HepG2 (cell line): ENCODE results near the gene RING1. TPM values are rescaled to one million over a fixed set of nuclear protein-coding genes. Genes with fewer than 3 reads are reported as not detected.

ENCODE experiments used
- ARNT2 ChIP-seq: sonication (generic); formaldehyde crosslinking; IDR thresholded peaks from 2 replicates; pipeline ENCODE4 v1.8.0; 2022; ENCODE audit warnings: mild to moderate bottlenecking, low read depth, missing genetic modification reagents, moderate library complexity
- ASH2L ChIP-seq: fragments of 300-600, 200-600 bp; sonication (generic); IDR thresholded peaks from 2 replicates; pipeline ENCODE4 v1.7.0; 2017; ENCODE audit warnings: low read depth, mild to moderate bottlenecking, moderate library complexity, mixed read lengths, low read length; ENCODE audit not compliant: insufficient read length
- IRF1 ChIP-seq: sonication (generic); formaldehyde crosslinking; IDR thresholded peaks from 2 replicates; pipeline ENCODE4 v1.4.0; 2020; ENCODE audit warnings: low read depth, mild to moderate bottlenecking, missing genetic modification reagents
- NCOR1 ChIP-seq: fragments of 200-600 bp; sonication (generic); IDR thresholded peaks from 2 replicates; pipeline ENCODE4 v1.7.0; 2017; ENCODE audit warnings: antibody characterized with exemption, low read length, borderline replicate concordance
- NFIB ChIP-seq: sonication (generic); formaldehyde crosslinking; IDR thresholded peaks from 2 replicates; pipeline ENCODE4 v1.9.0; 2021; ENCODE audit warnings: missing genetic modification reagents, mild to moderate bottlenecking, borderline replicate concordance
- NR2F2 ChIP-seq: IDR thresholded peaks from 2 replicates; pipeline ENCODE4 v1.6.1; 2012; ENCODE audit warnings: low read depth, inconsistent platforms, borderline replicate concordance
- PHF5A ChIP-seq: IDR thresholded peaks from one replicate; pipeline ENCODE4 v1.6.1; 2018; ENCODE audit warnings: low read depth, missing genetic modification reagents; ENCODE audit not compliant: unreplicated experiment
- SAP130 ChIP-seq: IDR thresholded peaks from 2 replicates; pipeline ENCODE4 v1.6.1; 2016; ENCODE audit warnings: low read depth
- SP4 ChIP-seq: sonication (generic); formaldehyde crosslinking; IDR thresholded peaks from 2 replicates; pipeline ENCODE4 v1.8.1; 2023; ENCODE audit warnings: mild to moderate bottlenecking, missing genetic modification reagents
- STAT6 ChIP-seq: sonication (generic); formaldehyde crosslinking; IDR thresholded peaks from 2 replicates; pipeline ENCODE4 v1.4.0; 2020; ENCODE audit warnings: missing genetic modification reagents, mild to moderate bottlenecking, borderline replicate concordance
- TGIF2 ChIP-seq: IDR thresholded peaks from 2 replicates; pipeline ENCODE4 v1.6.1; 2016; ENCODE audit warnings: control low read depth, missing compliant biosample characterization
- ZBTB38 ChIP-seq: sonication (generic); formaldehyde crosslinking; IDR thresholded peaks from 2 replicates; pipeline ENCODE4 v1.5.1; 2020; ENCODE audit warnings: mild to moderate bottlenecking, missing genetic modification reagents
- ZBTB49 ChIP-seq: sonication (generic); formaldehyde crosslinking; IDR thresholded peaks from 2 replicates; pipeline ENCODE4 v1.4.0; 2020; ENCODE audit warnings: missing genetic modification reagents, borderline replicate concordance
- ZFP62 ChIP-seq: sonication (generic); formaldehyde crosslinking; IDR thresholded peaks from 2 replicates; pipeline ENCODE4 v1.4.0; 2020; ENCODE audit warnings: missing genetic modification reagents
- ZNF513 ChIP-seq: sonication (generic); formaldehyde crosslinking; conservative IDR thresholded peaks from 2 replicates; pipeline ENCODE4 v1.5.0; 2020; ENCODE audit warnings: missing genetic modification reagents
- ZNF614 ChIP-seq: IDR thresholded peaks from 2 replicates; pipeline ENCODE4 v1.6.1; 2018; ENCODE audit warnings: missing biosample characterization, missing genetic modification reagents, inconsistent platforms, borderline replicate concordance
- ZNF678 ChIP-seq: sonication (generic); formaldehyde crosslinking; IDR thresholded peaks from 2 replicates; pipeline ENCODE4 v1.4.0; 2020; ENCODE audit warnings: mild to moderate bottlenecking, missing genetic modification reagents
- ZNF788 ChIP-seq: sonication (generic); formaldehyde crosslinking; IDR thresholded peaks from 2 replicates; pipeline ENCODE4 v1.5.0; 2020; ENCODE audit warnings: mild to moderate bottlenecking, missing genetic modification reagents, borderline replicate concordance
- polyA plus RNA-seq, 8 experiments: library from polyadenylated mRNA; depleted of rRNA in 3 of 8; stranded (reverse) in 7 of 8; unstranded in 1 of 8; fragments of >200 nt; fragmentation: Illumina TruSeq in 4 of 8; extraction: Trizol in 4 of 8; gene quantifications; 2 replicates each; pipeline versions ENCODE4 v1.2.1 to v1.2.3, GENCODE V29; 2011 to 2016; ENCODE audit warnings: low read depth in 4 of 8, missing spikeins in 1 of 8, mixed read lengths in 1 of 8; ENCODE audit not compliant: insufficient read depth in 1 of 8
- total RNA-seq, 5 experiments: library from RNA; depleted of rRNA; stranded (reverse); fragments of >200 nt; fragmentation: Illumina TruSeq; extraction: Trizol; gene quantifications; 2 replicates each; pipeline ENCODE4 v1.2.3, GENCODE V29; 2016; ENCODE audit warnings: low read depth in 1 of 5
- TF ChIP-seq, protein P1 (sequence below): sonication (generic); formaldehyde crosslinking; IDR thresholded peaks from 2 replicates; pipeline ENCODE4 v1.8.0; 2022; ENCODE audit warnings: mild to moderate bottlenecking, missing genetic modification reagents, moderate library complexity

The RING1 gene
- total and polyA plus RNA-seq, 2 of the 13 experiments (the other 11 are each of a cell fraction or from before 2014, with no cell fraction given): 23.9 to 33.6 TPM

DNA sequence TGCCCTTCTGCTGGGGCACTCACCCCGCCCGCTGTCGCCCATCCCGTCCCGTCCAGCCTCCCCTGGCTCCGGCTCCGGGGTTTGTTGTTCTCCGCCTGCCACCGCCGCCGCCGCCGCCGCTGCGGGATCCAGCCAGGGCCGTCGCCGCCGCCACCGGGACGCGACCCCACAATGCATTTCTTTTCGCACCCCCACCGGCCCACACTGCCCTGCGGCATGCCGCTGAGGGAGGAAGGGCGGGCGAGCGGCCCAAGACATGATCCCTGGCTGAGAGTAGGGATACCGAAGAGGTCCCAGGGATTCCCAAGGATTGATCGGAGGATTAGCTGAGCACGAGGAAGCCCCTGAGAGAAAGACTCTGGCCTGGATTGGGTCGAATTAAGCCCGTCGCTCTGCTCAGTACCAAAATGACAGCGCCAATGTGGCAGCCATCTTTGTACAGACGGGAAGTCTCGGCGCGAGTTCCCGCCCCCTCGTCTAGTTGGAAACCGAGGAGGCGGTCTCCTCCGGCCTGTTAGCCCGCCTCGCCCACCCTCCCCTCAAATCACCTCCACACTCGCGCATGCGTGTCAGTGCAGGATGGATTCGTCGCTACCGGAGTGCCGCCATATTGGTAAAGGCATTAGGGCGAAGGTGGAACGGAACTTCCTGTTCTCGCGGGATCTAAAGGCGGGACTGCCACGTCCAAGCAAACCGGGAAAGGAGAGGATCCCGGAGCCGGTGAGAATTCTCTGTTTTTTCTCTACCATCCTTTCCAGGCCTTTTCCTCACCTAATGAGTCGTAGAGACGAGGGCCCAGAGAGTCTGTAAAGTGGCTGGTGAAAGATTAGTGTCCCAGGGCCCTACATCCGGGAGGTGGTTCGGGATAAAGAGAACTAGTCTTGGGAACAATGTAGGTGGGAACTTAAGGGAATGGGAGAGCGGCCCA is 7.8 kb upstream of the RING1 start, which contains the start of the genes RXRB and SLC39A7 (continued):
- TF ChIP-seq ZBTB49 (CRISPR knock-in tag): no peak; the same call in 1 of the 2 replicates
- peak; percentile 80 for TF ChIP-seq ZNF614 (CRISPR knock-in tag)
- TF ChIP-seq NFIB (CRISPR knock-in tag): peak; percentile 30; the same call in 1 of the 2 replicates
- no peak for TF ChIP-seq NR2F2
- TF ChIP-seq ZFP62 (CRISPR knock-in tag): 0 out of 2 replicates have a peak, but pooled peaks have one; percentile 41
- TF ChIP-seq ASH2L: peak; percentile 97
- peak; percentile 1 for TF ChIP-seq TGIF2
- TF ChIP-seq SP4: peak; percentile 80
- peak; percentile 75; the same call in 1 of the 2 replicates for TF ChIP-seq ZBTB38 (CRISPR knock-in tag)
- peak; percentile 81; the same call in 1 of the 2 replicates for TF ChIP-seq STAT6 (CRISPR knock-in tag)
- TF ChIP-seq, protein P1, sequence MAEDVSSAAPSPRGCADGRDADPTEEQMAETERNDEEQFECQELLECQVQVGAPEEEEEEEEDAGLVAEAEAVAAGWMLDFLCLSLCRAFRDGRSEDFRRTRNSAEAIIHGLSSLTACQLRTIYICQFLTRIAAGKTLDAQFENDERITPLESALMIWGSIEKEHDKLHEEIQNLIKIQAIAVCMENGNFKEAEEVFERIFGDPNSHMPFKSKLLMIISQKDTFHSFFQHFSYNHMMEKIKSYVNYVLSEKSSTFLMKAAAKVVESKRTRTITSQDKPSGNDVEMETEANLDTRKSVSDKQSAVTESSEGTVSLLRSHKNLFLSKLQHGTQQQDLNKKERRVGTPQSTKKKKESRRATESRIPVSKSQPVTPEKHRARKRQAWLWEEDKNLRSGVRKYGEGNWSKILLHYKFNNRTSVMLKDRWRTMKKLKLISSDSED (CRISPR knock-in tag): no peak
- 0 out of 2 replicates have a peak, but pooled peaks have one; percentile 91 for TF ChIP-seq ZNF678 (CRISPR knock-in tag)
- TF ChIP-seq ZNF788 (CRISPR knock-in tag): peak; percentile 95
- peak; percentile 43; the same call in 1 of the 2 replicates for TF ChIP-seq NCOR1
- TF ChIP-seq ZNF513 (CRISPR knock-in tag): 0 out of 2 replicates have a peak, but pooled peaks have one; percentile 57
- peak; percentile 80 for TF ChIP-seq SAP130
- peak; percentile 71 for TF ChIP-seq PHF5A (CRISPR knock-in tag)
- TF ChIP-seq IRF1: no peak
- TF ChIP-seq ARNT2: peak; percentile 87
